Right lobe of liver (tissue), 6 donors: Measurements from ENCODE around the gene SLC9A3. TPM values are rescaled to one million over a fixed set of nuclear protein-coding genes. Genes with fewer than 3 reads are reported as not detected.

Experiments
- ATAC-seq, 4 donors: fragments of 200-7000 bp; cut with Tn5 transposase; one replicate each; pipeline ENCODE4 v1.9.1; 2020; ENCODE audit warnings: mild to moderate bottlenecking in 4 of 4, moderate library complexity in 4 of 4
- DNase-seq, 3 donors: peaks; one replicate each; pipeline ENCODE4 v3.0.0-alpha.2; 2020
- H3K27ac ChIP-seq, 3 donors: fragments of 200-600 bp; one replicate each; pipeline ENCODE4 v1.8.0; 2022
- H3K27me3 ChIP-seq, 2 donors: fragments of 200-600 bp; one replicate each; pipeline ENCODE4 v1.8.0; 2022
- H3K36me3 ChIP-seq, 4 donors: fragments of 200-600 bp; sonication (generic) in 1 of 4; one replicate each; pipeline versions ENCODE4 v1.5.1 to v1.8.0; 2017 to 2022; ENCODE audit warnings: control low read depth in 1 of 4
- H3K4me1 ChIP-seq, 4 donors: fragments of 200-600 bp; sonication (generic) in 1 of 4; one replicate each; pipeline versions ENCODE4 v1.5.1 to v1.8.0; 2017 to 2022; ENCODE audit warnings: control low read depth in 1 of 4
- H3K4me3 ChIP-seq, 3 donors: fragments of 200-600 bp; one replicate each; pipeline ENCODE4 v1.8.0; 2022
- H3K9me3 ChIP-seq, 4 donors: fragments of 200-600 bp; sonication (generic) in 1 of 4; one replicate each; pipeline versions ENCODE4 v1.5.1 to v1.8.0; 2017 to 2022; ENCODE audit warnings: control low read depth in 1 of 4
- CTCF ChIP-seq, 4 donors: fragments of 200-600 bp in 3 of 4; fragments of 450-650 bp in 1 of 4; IDR thresholded peaks; one replicate each; pipeline versions ENCODE4 v1.5.1 to v1.8.0; 2016 to 2022; ENCODE audit warnings: antibody characterized with exemption in 4 of 4, mild to moderate bottlenecking in 2 of 4
- POLR2A ChIP-seq: fragments of 450-650 bp; IDR thresholded peaks from one replicate; pipeline ENCODE4 v1.6.1; 2017; ENCODE audit warnings: antibody characterized with exemption, mild to moderate bottlenecking
- WGBS: methylation state at CpG from one replicate; pipeline ENCODE4 v1.1.6; 2018; ENCODE audit warnings: low coverage, low lambda C conversion rate; ENCODE audit not compliant: insufficient coverage; ENCODE audit errors: missing lambda C conversion rate; 5-methylcytosine and 5-hydroxymethylcytosine counted together
- intact Hi-C, 2 donors: fragments of 100-400 bp; cut with DNase I; formaldehyde crosslinking; loops; one replicate each; pipeline versions ENCODE4 v1.11.2 to v1.14.1; 2022
- total RNA-seq, 6 experiments: library from RNA; depleted of rRNA in 2 of 6; stranded (reverse); fragments of >200 nt in 2 of 6; fragmentation: NEBNext Ultra II Directional in 3 of 6; extraction: Animal tissue kit (Norgen Biotek cat#: 25700) in 3 of 6; gene quantifications; one replicate each; pipeline versions ENCODE4 v1.1.0 to v1.2.4, GENCODE V29; 2016 to 2023
- donor health status: DM: no; HTN: yes; CAD: no.
- donor health status: DM: no; HTN: no; CAD: no.
- donor health status: DM: no; HTN: no; CAD: no.
- donor health status: DM: no; HTN: yes; CAD: no.
- donor health status: DM: no; HTN: yes; CAD: no.

The SLC9A3 gene
- total RNA-seq, 6 experiments from 2014 or later = 0.32 to 1.8 (median 0.46) TPM

GRCh38 chr5:531101-531748 lies 7.0 kb upstream of the SLC9A3 start:
- Histone ChIP-seq H3K4me3 (no peak overlapping the region), H3K4me1 (no peaks in the 10 kb centered on the region), H3K27ac (no peak overlapping the region), H3K36me3 (no peaks in the 10 kb centered on the region), H3K9me3 (no peaks in the 10 kb centered on the region), H3K27me3 (peaks cover 0 to 5% of the 10 kb centered on the region in 2 donors)
- whole genome bisulfite sequencing = 55% methylated on average over 7 of the region's 25 CpGs
- DNase-seq (peak in 2 of 3 donors; percentile 14 to 43), ATAC-seq (no peak)
- intact Hi-C loops = no loop called here
- TF ChIP-seq POLR2A (no peak), CTCF (IDR thresholded peaks at IDR 0.05) (no peak)

GRCh38 chr5:530001-530955 lies 6.0 kb upstream of the SLC9A3 start:
- Histone ChIP-seq H3K27ac (no peak overlapping the region), H3K9me3 (no peaks in the 10 kb centered on the region), H3K27me3 (peaks cover 0 to 8% of the 10 kb centered on the region in 2 donors), H3K4me3 (no peak overlapping the region), H3K4me1 (no peaks in the 10 kb centered on the region), H3K36me3 (no peaks in the 10 kb centered on the region)
- no peak for TF ChIP-seq CTCF (IDR thresholded peaks at IDR 0.05)
- TF ChIP-seq POLR2A = no peak
- DNase-seq = peak in 2 of 3 donors; percentile 13 to 38
- intact Hi-C loops = no loop called here
- ATAC-seq = peak in 2 of 4 donors; percentile 48 to 57
- WGBS = 35% methylated on average over 13 of the region's 24 CpGs

- Histone ChIP-seq H3K36me3 (no peaks in the 10 kb centered on the region), H3K4me1 (no peaks in the 10 kb centered on the region), H3K27ac (no peak overlapping the region), H3K4me3 (no peak overlapping the region), H3K9me3 (no peaks in the 10 kb centered on the region), H3K27me3 (peaks cover 0 to 16% of the 10 kb centered on the region in 2 donors)
- TF ChIP-seq POLR2A (no peak), CTCF (IDR thresholded peaks at IDR 0.05) (no peak)
- intact Hi-C loops = no loop called here
- ATAC-seq = no peak
- DNase-seq = peak in 2 of 3 donors; percentile 14 to 48
- WGBS = 27% methylated on average over 15 of the region's 55 CpGs
Measured at GRCh38 chr5:528629-529511, 4.6 kb upstream of the SLC9A3 start.
